ENCODE measurements around the gene PDCD7.

- TF ChIP-seq TAF1 (IDR thresholded peaks at IDR 0.05; ENCODE audit: low read depth) (no peak), TCF12 (IDR thresholded peaks at IDR 0.05; ENCODE audit: low read depth) (no peak), EGR1 (IDR thresholded peaks at IDR 0.05) (no peak), EP300 (IDR thresholded peaks at IDR 0.05; ENCODE audit: borderline replicate concordance) (no peak), FOXM1 (IDR thresholded peaks at IDR 0.05; ENCODE audit: borderline replicate concordance, low read depth) (no peak), NFIC (IDR thresholded peaks at IDR 0.05) (no peak), CREB1 (IDR thresholded peaks at IDR 0.05; ENCODE audit: low read depth) (no peak), YY1 (IDR thresholded peaks at IDR 0.05; ENCODE audit: low read depth) (no peak), TEAD4 (IDR thresholded peaks at IDR 0.05) (no peak), CEBPB (IDR thresholded peaks at IDR 0.05) (no peak), REST (IDR thresholded peaks at IDR 0.05; ENCODE audit: low read depth) (no peak)
Measured at GRCh38 chr15:65072027-65072426, 61.6 kb downstream of the PDCD7 start.
